ENCODE results near the gene TCL1B.
"Not testable (repeated sequence)": the region's sequence is repeated elsewhere in the genome, so short reads cannot be mapped to it uniquely, and the experiment has no call there.

TCL1B gene

DNA sequence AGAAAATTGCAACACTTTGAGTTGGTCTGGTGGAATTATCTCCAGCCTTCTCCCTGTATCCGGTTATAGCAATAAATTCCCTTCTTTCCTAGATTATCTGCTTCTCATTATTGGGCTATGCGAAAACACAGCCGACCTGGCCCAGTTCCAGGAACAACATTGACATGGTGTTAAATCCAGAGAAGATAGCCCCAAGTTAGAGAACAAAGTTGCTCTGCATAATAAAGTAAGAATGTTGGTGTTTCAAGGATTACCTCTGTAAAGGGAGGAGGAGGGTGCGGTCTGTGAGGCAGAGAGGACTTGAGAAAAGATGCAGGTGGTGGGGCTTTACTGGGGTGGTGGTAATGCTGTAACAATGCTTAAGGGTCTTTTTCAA, 15.6 kb downstream of the TCL1B start:
- no peak for DNase-seq (ENCODE audit: low read depth, low spot score)

DNA sequence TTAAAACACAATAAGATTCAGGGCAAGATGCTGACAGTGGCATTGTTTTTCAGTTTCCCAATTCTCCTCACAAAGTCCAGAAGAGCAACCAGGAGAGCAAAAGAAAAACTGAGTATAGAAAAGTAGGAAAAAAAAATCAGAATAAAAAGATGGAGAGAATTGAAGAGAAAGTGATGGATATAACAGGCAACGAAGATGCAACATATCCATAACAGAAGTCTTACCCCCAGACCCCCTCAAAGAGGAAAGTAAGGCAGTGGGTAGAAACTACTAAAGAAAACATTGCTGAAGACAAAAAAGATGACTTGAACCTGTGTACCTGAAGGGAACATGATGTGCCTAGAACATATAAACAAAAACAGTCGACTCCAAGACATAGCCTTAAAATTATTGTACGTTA, 17.1 kb downstream of the TCL1B start:
- no peak for DNase-seq (ENCODE audit: low read depth, low spot score)

DNA sequence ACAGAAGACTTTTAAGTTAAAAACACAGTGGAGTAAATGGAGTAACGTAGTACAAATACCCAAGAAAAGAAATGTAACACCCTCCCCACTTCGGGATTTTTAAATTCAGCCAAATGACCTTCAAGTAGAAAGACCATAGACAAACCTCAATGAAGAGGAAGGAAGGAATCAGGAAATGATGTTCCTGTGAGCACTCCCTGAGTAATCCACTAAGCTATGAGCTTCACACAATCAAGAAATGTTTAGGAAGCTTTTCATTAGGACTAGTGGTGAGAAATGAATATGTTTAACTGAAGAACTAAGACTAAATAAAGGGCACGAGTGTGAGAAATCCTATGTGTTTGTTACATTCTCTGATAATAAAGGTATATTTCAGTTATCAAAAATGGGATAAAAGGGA, 17.6 kb downstream of the TCL1B start:
- DNase-seq (ENCODE audit: low read depth, low spot score), result no peak

DNA sequence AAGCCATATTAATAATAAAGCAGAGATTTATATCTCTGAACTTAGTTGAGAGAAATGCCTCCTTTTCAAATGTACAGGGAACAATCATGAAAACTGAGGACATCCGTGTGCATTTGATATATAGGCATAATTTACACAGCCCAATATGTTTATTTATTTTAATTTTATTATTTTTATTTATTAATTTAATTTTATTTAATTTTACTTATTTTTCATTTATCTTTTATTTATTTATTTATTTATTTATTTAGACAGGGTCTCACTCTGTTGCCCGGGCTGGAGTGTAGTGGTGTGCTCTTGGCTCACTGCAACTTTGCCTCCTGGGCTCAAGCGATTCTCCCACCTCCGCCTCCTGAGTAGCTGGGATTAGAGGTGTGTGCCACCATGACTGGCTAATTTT, 19.3 kb downstream of the TCL1B start:
- no peak for DNase-seq (ENCODE audit: low read depth, low spot score)

DNA sequence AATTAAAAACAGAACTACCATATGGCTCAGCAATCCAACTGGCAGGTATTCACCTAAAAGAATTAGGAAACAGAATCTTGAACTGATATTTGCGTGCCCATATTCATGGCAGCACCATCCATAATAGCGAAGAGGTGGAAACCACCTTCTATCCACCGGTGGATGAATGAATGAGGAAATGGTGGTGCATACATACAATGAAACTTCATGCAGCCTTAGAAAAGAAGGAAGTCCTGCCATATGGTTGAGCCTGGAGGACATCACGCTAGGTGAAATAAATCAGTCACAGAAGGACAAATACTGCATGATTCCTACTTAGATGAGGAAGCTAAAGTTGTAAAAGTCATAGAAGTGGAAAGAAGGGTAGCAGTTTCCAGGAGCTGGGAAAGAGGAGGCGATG, 21.1 kb downstream of the TCL1B start:
- no peak for DNase-seq (ENCODE audit: low read depth, low spot score)

DNA sequence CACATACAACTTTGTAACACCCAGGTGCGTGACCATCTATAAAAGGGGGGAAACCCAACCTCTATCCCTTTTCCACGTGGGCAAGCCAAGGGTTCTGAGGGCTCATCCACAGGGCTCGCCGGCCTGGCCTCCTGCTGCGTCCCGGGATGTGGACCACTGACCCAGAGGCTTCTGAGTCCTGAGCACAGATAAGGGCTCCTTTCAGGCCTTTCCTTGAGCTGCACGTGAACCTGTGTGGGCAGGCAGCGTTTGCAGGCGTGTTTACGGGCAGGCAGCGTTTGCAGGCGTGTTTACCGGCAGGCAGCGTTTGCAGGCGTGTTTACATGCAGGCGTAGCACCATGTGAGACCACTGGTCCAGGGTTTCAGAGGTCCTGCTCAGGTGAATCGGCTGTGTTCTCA, 23.9 kb downstream of the TCL1B start:
- no peak for DNase-seq (ENCODE audit: low read depth, low spot score)

DNA sequence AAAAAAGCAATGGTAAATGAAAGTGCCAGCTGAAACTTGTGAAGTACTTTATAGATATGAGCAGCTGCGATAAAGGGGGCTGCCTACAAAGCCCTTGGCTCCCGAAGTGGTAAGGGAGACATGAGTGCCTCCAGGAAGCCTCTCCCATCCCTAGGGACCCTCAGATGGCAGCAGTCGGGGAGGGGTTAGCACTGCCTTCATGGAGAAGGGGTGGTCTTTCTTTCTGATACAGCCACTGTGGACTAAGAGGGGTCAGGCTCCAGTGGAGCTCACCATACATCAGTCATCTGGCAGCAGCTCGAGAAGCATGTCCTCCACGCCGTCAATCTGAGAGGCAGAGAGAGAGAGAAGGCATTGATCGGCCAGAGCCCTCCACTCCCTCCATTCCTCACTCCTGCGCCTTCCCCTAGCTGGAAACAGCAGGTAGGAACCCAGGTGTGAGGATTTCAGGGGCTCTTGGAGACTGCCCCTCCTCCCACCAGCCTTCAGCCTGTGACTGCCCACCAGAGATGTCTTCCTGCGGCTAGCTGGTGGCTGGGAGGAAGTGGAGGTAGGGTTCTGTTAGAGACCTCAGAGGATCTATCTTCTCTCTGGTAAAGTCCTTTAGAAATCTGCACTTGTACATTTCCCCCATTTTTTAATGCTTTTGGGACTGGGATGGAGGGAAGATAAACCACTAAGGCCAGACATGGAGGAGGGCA, 25.4 kb downstream of the TCL1B start:
- DNase-seq (ENCODE audit: low read depth, low spot score), result no peak

DNA sequence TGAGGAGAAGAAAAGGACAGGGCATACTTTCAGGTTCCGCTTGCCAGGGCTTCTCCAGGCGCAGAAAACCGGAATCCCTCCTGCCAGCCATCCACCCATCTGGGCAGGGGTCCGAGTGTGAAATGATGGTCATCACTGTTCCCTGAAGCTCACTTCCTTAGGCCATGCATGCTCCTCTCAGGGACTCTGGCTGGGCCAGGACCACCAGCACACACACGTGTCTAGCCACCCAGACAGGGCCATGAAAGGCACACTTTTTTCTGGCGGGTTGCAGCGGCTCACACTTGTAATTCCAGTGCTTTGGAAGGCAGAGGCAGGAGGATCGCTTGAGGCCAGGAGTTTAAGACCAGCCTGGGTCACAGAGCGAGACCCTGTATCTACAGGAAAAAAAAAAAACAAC, 26.2 kb downstream of the TCL1B start:
- no peak for DNase-seq (ENCODE audit: low read depth, low spot score)

DNA sequence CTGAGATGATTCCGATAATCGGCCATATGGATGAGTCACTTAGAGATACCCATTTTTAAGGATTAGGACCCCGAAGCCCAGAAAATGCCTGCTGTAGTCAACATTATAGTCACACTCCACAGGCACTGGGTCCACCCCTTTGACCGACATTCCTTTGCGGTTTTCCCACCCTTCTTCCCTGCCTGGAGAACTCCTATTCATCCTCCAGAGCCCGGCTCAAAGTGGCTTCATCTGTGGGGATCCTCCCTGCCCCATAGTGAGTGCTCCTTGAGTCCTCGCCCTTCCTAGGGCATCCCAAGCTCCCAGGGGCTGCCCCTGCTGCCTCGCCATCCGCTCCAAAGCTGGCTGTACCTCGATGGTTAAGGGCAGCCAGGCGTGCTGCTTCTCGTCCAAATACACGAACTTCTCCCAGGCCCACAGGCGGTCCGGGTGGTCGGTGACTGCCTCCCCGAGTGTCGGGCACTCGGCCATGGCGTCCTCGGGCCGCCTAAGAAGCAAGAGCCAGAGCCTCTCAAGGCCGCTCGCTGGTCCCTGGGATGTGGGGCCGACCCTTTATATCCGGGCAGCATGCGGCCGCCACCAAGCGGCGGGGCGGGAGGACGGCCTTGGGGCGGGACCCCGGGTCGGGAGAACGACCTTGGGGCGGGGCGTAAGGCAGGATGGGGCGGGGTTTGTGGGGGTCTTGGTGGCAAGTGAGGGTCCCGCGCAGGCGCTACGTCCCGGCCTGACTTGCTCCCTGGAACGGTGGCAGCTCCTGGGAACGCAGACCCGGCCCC, 27.6 kb downstream of the TCL1B start, which contains the start of gene TCL1A:
Gene TCL1A, minus strand, starts transcription at position 530 of the 776 bp plus-strand sequence. Its CDS starts 59 bp downstream, at position 471.
- no peak for DNase-seq (ENCODE audit: low read depth, low spot score)

DNA sequence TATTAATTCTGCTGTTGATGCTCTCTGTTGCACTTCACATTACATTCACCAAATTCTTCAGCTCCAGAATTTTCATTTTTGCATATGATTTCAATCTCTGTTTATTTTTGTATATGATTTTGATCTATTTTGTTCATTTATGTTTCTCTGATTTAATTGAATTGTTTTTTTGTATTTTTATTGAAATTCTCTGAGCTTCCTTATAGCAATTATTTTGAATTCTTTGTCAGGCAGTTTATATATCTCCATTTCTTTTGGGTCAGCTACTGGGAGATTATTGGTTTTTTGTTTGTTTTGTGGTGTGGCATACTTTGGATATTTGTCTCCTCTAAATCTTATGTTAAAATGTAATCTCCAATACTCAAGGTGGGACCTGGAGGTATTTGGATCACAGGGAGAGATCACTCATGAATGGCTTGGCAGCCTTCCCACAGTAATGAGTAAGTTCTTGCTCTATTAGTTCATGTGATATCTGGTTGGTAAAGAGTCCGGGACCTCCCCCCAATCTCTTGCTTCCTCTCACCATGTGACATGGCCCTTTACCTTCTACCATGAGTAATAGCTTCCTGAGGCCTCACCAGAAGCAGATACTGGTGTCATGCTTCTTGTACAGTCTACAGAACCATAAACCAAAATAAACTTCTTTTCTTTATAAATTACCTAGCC, 36.4 kb downstream of the TCL1B start:
- DNase-seq (ENCODE audit: low read depth, low spot score), result no peak

DNA sequence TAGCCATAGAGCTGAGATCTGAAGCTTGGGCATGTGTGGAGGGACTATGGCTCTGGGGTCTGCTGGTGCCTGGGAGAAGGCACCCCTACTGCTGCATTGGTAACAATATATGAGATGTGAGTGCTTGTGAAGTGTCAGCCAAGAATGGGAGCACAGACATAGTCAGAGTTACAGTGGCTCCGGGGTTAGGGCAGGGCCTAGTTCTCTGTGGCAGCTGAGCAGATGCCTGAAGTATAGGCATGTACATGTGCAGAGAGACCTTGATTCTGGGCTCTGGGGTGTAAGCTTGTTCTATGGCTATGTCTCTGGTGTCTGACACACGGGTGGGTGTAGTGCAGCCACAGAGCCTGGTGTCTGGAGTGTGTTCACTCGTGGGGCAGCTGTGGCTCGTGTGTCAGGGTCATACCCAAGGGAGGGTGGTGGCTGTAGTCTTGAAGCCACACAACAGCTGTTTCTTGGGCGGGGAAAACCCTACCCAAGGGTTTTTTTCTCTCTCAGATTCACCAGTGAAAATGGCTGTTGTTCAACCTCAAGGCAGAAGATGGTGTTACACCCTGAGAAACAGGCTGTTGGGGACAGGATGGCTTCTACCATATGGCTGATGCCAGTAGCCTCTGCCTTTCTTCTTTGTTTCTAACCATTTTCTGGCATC, 39.6 kb downstream of the TCL1B start:
- no peak for DNase-seq (ENCODE audit: low read depth, low spot score)

DNA sequence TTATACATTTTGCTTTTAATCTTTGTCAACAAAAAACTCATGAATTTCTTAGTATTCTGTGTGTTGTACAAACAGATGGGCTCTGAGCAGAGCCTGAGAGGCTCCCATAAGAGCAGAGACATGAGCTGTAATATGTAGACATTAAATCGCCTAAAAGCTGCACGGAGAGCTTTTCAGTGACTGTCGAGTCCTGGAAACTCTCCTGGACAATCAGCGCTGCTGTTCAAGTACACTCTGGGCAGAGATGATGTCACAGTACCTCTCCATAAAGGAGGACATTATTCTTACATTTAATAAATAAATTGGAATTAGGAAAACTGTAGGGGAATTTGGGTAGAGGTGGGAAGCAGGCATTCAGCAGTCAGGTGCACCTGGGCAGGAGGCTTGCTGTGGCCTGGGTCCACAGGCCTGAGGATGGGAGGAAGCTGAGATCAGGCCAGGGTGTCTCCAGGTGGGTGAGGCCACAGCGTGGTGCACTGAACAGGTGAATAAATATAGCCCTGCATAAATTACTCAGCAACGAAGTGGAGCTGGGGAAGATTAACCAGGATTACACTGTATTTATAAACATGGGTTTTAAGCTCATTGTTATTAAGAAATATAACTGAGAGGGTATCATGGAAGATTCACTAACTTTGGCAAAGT, 41.0 kb downstream of the TCL1B start:
- no peak for DNase-seq (ENCODE audit: low read depth, low spot score)

DNA sequence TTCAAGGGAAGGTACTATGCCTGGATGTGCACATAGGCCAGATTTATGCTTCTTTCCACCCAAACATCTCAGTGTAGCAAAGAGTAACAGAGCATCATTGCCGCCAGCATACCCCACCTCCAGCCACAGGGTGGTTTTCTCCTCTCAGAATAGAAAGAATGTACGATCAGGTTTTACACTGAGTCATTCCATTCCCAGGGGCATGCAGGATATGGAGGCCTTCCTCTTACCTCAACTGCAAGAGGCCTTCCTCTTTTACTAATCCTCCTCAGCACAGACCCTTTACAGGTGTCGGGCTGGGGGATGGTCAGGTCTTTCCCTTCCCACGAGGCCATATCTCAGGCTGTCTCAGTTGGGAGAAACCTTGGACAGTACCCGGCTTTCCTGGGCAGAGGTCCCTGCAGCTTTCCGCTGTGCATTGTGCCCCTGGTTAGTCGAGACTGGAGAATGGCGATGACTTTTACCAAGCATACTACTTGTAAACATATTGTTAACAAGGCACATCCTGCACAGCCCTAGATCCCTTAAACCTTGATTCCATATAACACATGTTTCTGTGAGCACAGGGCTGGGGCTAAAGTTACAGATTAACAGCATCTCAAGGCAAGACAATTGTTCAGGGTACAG, 43.3 kb downstream of the TCL1B start:
- not testable (repeated sequence) for DNase-seq (ENCODE audit: low read depth, low spot score)

DNA sequence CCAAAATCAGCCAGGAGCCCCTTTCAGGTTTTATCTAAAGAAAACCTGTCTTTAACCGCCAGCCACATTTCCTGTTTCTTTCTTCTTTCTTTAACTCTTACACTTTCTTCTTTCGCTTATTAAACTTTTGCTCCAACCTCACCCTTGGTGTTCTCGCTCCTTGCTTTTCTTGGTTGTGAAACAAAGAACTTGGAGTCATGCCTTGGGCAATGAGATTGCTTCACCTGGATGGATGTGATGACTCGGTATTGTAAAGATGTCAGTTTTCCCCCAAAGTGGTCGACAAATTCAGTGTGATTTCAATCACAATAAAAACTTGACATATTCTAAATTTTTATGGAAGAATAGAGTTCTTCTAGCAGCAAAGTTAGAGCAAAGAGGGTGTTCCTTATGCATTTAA, 43.9 kb downstream of the TCL1B start:
- no peak for DNase-seq (ENCODE audit: low read depth, low spot score)

DNA sequence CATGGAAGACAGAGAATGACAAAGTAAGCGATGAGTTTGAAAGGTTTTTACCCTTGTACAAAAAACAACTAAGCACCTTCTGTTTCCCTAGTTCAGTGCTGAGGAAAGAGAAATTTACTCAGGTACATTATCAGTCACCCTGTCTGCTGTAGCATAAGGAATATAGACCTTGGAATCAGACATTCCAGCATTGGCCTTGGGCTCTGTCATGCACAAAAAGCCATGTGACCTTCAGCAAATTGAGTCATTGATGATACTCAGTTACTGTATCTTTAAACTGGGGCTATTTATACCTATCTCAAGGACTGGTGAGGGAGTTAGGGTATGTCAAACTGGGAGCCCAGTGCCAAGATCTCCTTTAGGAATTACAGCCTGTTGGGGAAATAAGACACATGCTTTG, 47.0 kb downstream of the TCL1B start:
- DNase-seq (ENCODE audit: low read depth, low spot score), result no peak

DNA sequence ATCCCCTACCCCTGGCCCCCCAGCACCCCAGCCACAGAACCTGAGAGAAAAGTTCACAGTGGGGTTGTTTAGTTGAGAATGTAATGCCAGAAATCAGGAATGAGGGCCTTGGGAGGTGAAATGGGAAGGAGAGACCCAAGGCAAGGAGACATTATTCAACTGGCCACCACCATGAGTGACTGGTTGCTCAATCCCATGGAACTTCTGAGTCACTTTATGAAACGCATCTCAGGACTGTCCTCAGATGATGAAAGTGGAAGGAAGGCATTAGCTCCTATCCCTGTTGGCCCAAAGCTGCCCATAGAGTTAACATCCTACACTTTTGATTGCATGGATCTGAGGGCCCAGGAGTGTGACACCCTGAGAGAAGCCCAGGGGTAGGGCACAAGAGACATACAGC, 53.1 kb downstream of the TCL1B start:
- DNase-seq (ENCODE audit: low read depth, low spot score), result no peak

DNA sequence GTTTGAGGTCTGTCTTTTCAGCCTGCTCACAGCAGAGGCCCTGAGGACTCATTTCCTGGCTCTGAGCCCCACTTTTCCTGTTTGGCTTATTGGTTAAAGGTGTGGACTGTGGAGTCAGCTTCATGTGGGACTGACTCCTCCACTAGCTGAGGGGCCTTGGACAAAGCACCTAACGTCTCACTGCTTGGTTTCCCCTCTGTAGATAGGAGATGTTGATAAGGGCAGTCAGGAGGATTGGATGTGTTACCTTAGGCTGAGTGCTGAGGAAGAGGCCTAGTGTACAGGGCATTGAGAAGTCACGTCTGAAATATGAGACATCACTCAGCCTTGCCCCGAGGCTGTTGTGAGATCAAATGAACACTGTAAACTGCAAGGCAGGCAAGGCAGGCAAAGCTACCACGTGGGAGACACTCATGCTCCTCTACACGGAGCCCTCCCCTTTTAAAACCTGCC, 54.8 kb downstream of the TCL1B start:
- no peak for DNase-seq (ENCODE audit: low read depth, low spot score)

DNA sequence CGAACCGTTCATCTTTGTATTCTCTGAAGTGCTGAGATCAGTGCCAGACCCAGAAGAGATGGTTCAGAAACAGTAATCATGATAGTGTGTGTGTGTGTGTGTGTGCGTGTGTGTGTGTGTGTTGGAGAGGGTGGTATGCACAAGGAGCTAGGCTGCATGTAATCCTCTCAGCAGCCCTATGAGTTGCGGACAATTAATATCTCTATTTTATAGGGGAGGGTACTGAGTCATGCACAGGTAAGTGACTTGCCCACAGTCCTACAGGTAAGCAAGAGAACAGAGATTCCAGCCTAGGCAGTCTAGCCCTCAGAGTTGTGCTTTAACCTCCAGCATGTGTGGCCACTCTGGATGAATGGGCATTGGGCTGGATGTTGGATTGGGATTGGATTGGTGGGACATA, 55.6 kb downstream of the TCL1B start:
- no peak for DNase-seq (ENCODE audit: low read depth, low spot score)
